Tibial artery (tissue), 4 donors: ENCODE measurements around the gene ZCCHC18.

Experiments used
- DNase-seq, 2 donors: peaks; one replicate each; pipeline ENCODE4 v3.0.0-alpha.2; 2019
- H3K27ac ChIP-seq, 2 donors: fragments of 200-600 bp; sonication (generic) in 1 of 2; 1 replicate in 1 of 2; 2 replicates in 1 of 2; pipeline ENCODE4 v1.5.1; 2018 to 2019; ENCODE audit warnings: mild to moderate bottlenecking in 1 of 2
- H3K27me3 ChIP-seq, 2 donors: fragments of 200-600 bp; sonication (generic) in 1 of 2; one replicate each; pipeline versions ENCODE4 v1.5.1 to v1.6.0; 2016 to 2019
- H3K36me3 ChIP-seq, 3 donors: fragments of 200-600 bp; sonication (generic) in 2 of 3; one replicate each; pipeline ENCODE4 v1.5.1; 2016 to 2019; ENCODE audit warnings: mild to moderate bottlenecking in 2 of 3
- H3K4me1 ChIP-seq, 4 donors: fragments of 200-600 bp; sonication (generic) in 2 of 4; 1 replicate in 3 of 4; 2 replicates in 1 of 4; pipeline ENCODE4 v1.5.1; 2016 to 2019
- H3K4me3 ChIP-seq, 2 donors: fragments of 200-600 bp; sonication (generic) in 1 of 2; 1 replicate in 1 of 2; 2 replicates in 1 of 2; pipeline ENCODE4 v1.5.1; 2018 to 2019; ENCODE audit warnings: mild to moderate bottlenecking in 2 of 2
- H3K9me3 ChIP-seq, 3 donors: fragments of 200-600 bp; sonication (generic) in 1 of 3; one replicate each; pipeline ENCODE4 v1.5.1; 2016 to 2019
- CTCF ChIP-seq, 2 experiments: fragments of 200-600 bp in 1 of 2; fragments of 450-650 bp in 1 of 2; IDR thresholded peaks; one replicate each; pipeline ENCODE4 v1.5.1; 2017 to 2019; ENCODE audit warnings: antibody characterized with exemption in 2 of 2, mild to moderate bottlenecking in 1 of 2, moderate library complexity in 1 of 2
- intact Hi-C: fragments of 100-400 bp; cut with DNase I; formaldehyde crosslinking; loops from one replicate; pipeline ENCODE4 v1.15.0; 2023; ENCODE audit warnings: low total_unique reads

The ZCCHC18 gene

GRCh38 chrX:104085919-104086318 lies 26.4 kb upstream of the ZCCHC18 start:
- no peak for TF ChIP-seq CTCF (IDR thresholded peaks at IDR 0.05)
- Histone ChIP-seq H3K4me1 (peaks cover 0 to 4% (median 0%) of the 10 kb centered on the region in 4 donors), H3K27me3 (no peaks in the 10 kb centered on the region), H3K9me3 (no peaks in the 10 kb centered on the region), H3K36me3 (no peaks in the 10 kb centered on the region), H3K4me3 (no peak overlapping the region), H3K27ac (no peak overlapping the region)
- intact Hi-C loops = no loop called here
- DNase-seq = no peak

DNA sequence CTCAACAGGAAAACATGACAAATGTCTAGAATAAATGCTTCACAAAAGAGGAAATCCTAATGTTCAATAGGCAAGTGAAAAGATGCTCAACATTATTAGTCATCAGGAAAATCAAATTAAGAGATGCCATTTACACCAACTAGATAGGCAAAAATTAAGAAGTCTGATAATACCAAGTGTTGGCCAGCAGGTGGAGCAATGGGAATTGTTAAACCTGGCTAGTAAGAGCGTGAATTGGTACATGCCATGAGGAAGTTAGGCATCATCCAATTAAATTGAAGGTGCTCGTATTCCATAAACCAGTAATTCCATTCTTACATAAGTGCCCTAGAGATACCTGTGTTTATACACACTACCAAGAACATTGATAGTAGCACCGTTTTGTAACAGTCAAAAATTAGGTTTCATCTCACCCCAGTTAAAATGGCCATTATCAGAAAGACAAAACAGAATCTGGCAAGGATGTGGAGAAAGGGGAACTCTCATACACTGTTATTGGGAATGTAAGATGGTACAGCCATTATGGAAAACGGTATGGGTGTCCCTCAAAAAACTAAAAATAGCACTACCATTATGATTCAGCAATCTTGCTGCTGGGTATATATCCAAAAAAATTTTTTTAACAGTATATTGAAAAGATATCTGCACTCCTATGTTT lies 14.0 kb upstream of the ZCCHC18 start:
- no peak overlapping the region for H3K4me3 ChIP-seq
- no peaks in the 10 kb centered on the region for H3K36me3 ChIP-seq
- no peak for DNase-seq
- no peak overlapping the region for H3K27ac ChIP-seq
- no peaks in the 10 kb centered on the region for H3K27me3 ChIP-seq
- TF ChIP-seq CTCF (IDR thresholded peaks at IDR 0.05) = peak; percentile 45 to 66
- H3K9me3 ChIP-seq = no peaks in the 10 kb centered on the region
- H3K4me1 ChIP-seq = no peaks in the 10 kb centered on the region
- intact Hi-C loops = no loop called here

DNA sequence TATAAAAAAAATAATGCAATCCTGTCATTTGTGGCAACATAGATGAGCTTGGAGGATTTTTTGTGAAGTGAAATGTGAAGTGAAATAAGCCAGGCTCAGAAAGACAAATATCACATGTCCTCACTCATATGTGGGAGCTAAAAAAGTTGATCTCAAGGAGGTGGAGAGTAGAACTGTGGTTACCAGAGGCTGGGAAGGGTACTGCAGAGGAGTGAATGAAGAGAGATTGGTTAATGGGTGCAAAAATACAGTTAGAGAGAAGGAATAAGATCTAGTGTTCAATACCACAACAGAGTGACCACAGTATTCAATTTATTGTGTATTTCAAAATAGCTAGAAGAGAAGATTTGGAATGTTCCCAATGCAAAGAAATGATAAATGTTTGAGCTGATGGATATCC lies 13.4 kb upstream of the ZCCHC18 start:
- Histone ChIP-seq H3K36me3 (no peaks in the 10 kb centered on the region), H3K9me3 (no peaks in the 10 kb centered on the region), H3K4me1 (no peaks in the 10 kb centered on the region), H3K27ac (no peak overlapping the region), H3K4me3 (no peak overlapping the region), H3K27me3 (no peaks in the 10 kb centered on the region)
- intact Hi-C loops = no loop called here
- TF ChIP-seq CTCF (IDR thresholded peaks at IDR 0.05) = no peak
- DNase-seq = no peak

DNA sequence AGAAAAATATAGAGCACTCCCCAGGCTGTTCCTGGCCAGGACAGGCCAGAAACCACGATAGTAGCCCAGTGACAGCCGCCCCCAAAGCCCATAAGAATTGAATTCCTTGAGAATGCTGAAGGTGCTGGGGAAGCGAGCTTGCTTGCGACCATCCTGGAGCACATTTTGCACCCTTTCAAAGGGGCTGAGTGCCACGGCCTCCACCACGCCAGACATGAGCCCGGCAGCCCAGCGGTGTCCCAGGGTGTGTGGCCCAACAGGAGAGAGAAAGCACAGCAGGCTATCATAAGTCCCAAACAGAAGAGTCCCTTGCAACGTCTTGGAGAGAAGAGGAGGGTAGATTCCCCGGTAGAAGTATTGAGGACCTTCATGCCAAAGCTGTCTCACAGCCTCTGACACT lies 7.6 kb upstream of the ZCCHC18 start:
- Histone ChIP-seq H3K27ac (no peak overlapping the region), H3K4me1 (peaks cover 0 to 14% (median 4%) of the 10 kb centered on the region in 4 donors), H3K4me3 (no peak overlapping the region), H3K27me3 (no peaks in the 10 kb centered on the region), H3K36me3 (no peaks in the 10 kb centered on the region), H3K9me3 (no peaks in the 10 kb centered on the region)
- no peak for DNase-seq
- intact Hi-C loops = no loop called here
- no peak for TF ChIP-seq CTCF (IDR thresholded peaks at IDR 0.05)

GRCh38 chrX:104105330-104106262 lies 6.7 kb upstream of the ZCCHC18 start:
- Histone ChIP-seq H3K4me1 (peaks cover 0 to 14% (median 4%) of the 10 kb centered on the region in 4 donors), H3K27ac (peak overlapping the region in 1 of 2 donors; percentile 25), H3K27me3 (no peaks in the 10 kb centered on the region), H3K36me3 (no peaks in the 10 kb centered on the region), H3K4me3 (no peak overlapping the region), H3K9me3 (no peaks in the 10 kb centered on the region)
- TF ChIP-seq CTCF (IDR thresholded peaks at IDR 0.05) = no peak
- intact Hi-C loops = no loop called here
- peak; percentile 23 to 71 for DNase-seq
